Nephron (organoid): ENCODE measurements around the gene AKAP9.

Source experiments
- H3K27ac Mint-ChIP-seq, 3 experiments: 2 replicates each; pipeline ENCODE4 v1.8.0; 2020; ENCODE audit warnings: mixed read lengths in 3 of 3, mild to moderate bottlenecking in 2 of 3, moderate library complexity in 1 of 3
- H3K27me3 Mint-ChIP-seq: 2 replicates; pipeline ENCODE4 v1.8.0; 2021; ENCODE audit warnings: low read depth, mild to moderate bottlenecking, moderate library complexity, mixed read lengths
- H3K36me3 Mint-ChIP-seq: 2 replicates; pipeline ENCODE4 v1.8.0; 2020; ENCODE audit warnings: low read depth, mixed read lengths
- H3K4me1 Mint-ChIP-seq: 2 replicates; pipeline ENCODE4 v1.8.0; 2020; ENCODE audit warnings: mixed read lengths
- H3K4me3 Mint-ChIP-seq, 3 experiments: 2 replicates each; pipeline ENCODE4 v1.8.0; 2020; ENCODE audit warnings: mild to moderate bottlenecking in 3 of 3, mixed read lengths in 3 of 3, moderate library complexity in 2 of 3
- H3K9me3 Mint-ChIP-seq: 2 replicates; pipeline ENCODE4 v1.8.0; 2020; ENCODE audit warnings: mixed read lengths
- TF ChIP-seq, protein P1 (sequence below), 3 experiments: fragments of 200-600 bp; sonication (generic); IDR thresholded peaks; one replicate each; pipeline ENCODE4 v1.5.0; 2021; ENCODE audit warnings: antibody characterized with exemption in 3 of 3; ENCODE audit not compliant: unreplicated experiment in 3 of 3

Gene AKAP9

DNA sequence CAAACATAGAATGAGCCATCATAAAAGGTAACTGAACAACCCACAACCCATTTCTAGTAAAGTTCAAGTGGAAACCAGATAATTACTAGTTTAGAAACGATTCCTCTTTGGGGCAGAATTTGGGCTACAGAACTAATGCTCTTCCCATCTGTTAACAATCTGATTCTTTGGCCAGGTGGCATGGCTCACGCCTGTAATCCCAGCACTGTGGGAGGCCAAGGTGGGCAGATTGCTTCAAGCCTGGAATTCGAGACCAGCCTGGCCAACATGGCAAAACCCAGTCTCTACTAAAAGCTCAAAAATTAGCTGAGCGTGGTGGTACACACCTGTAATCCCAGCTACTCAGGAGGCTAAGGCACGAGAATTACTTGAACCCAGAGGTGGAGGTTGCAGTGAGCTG lies 175.2 kb downstream of the AKAP9 start:
- TF ChIP-seq, protein P1, sequence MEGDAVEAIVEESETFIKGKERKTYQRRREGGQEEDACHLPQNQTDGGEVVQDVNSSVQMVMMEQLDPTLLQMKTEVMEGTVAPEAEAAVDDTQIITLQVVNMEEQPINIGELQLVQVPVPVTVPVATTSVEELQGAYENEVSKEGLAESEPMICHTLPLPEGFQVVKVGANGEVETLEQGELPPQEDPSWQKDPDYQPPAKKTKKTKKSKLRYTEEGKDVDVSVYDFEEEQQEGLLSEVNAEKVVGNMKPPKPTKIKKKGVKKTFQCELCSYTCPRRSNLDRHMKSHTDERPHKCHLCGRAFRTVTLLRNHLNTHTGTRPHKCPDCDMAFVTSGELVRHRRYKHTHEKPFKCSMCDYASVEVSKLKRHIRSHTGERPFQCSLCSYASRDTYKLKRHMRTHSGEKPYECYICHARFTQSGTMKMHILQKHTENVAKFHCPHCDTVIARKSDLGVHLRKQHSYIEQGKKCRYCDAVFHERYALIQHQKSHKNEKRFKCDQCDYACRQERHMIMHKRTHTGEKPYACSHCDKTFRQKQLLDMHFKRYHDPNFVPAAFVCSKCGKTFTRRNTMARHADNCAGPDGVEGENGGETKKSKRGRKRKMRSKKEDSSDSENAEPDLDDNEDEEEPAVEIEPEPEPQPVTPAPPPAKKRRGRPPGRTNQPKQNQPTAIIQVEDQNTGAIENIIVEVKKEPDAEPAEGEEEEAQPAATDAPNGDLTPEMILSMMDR (IDR thresholded peaks at IDR 0.05; ENCODE audit: unreplicated experiment in 3 of 3): no peak
- Mint-ChIP-seq H3K27ac (no peak overlapping the region), H3K4me3 (no peak overlapping the region), H3K27me3 (no peaks in the 10 kb centered on the region), H3K4me1 (peaks cover 5% of the 10 kb centered on the region), H3K9me3 (peaks cover 2% of the 10 kb centered on the region), H3K36me3 (peaks cover 82% of the 10 kb centered on the region)

DNA sequence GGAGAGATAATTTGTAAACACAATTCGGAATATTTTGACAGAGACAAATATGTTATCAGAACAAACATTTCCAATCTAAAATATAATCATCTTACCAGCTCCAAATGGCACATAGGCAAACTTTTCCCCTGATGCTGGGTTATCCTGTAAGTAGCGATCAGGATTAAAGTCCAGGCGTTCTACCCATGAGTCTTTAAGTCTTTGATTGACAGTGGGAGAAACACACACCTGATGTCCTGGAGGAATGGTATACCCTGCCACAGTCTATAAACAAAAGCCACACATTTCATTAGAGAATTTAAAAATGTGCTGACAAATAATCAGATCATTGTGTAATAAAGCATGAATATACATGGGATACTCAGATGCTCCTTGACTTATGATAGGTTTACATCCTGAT lies 176.3 kb downstream of the AKAP9 start:
- Mint-ChIP-seq H3K4me3 (no peak overlapping the region), H3K36me3 (peaks cover 88% of the 10 kb centered on the region), H3K27ac (no peak overlapping the region), H3K9me3 (peaks cover 5% of the 10 kb centered on the region), H3K27me3 (no peaks in the 10 kb centered on the region), H3K4me1 (peaks cover 5% of the 10 kb centered on the region)
- TF ChIP-seq, protein P1 (IDR thresholded peaks at IDR 0.05; ENCODE audit: unreplicated experiment in 3 of 3): no peak

- TF ChIP-seq, protein P1 (IDR thresholded peaks at IDR 0.05; ENCODE audit: unreplicated experiment in 3 of 3): no peak
- Mint-ChIP-seq H3K27ac (peak overlapping the region in 1 of 3 experiments; percentile 50), H3K27me3 (no peaks in the 10 kb centered on the region), H3K4me3 (no peak overlapping the region), H3K9me3 (peaks cover 5% of the 10 kb centered on the region), H3K36me3 (peaks cover 91% of the 10 kb centered on the region), H3K4me1 (peaks cover 5% of the 10 kb centered on the region)
Observed at GRCh38 chr7:92119213-92119759, 178.6 kb downstream of the AKAP9 start.

GRCh38 chr7:92121681-92122080 lies 181.0 kb downstream of the AKAP9 start:
- TF ChIP-seq, protein P1 (IDR thresholded peaks at IDR 0.05; ENCODE audit: unreplicated experiment in 3 of 3): no peak
- Mint-ChIP-seq H3K27ac (no peak overlapping the region), H3K4me3 (no peak overlapping the region), H3K4me1 (peaks cover 5% of the 10 kb centered on the region), H3K36me3 (peaks cover 88% of the 10 kb centered on the region), H3K27me3 (no peaks in the 10 kb centered on the region), H3K9me3 (peaks cover 5% of the 10 kb centered on the region)

GRCh38 chr7:92131093-92131492 lies 190.4 kb downstream of the AKAP9 start:
- H3K27ac Mint-ChIP-seq: no peak overlapping the region
- no peaks in the 10 kb centered on the region for H3K9me3 Mint-ChIP-seq
- H3K4me3 Mint-ChIP-seq: peak overlapping the region; percentile 28 to 68 (median 36)
- peaks cover 48% of the 10 kb centered on the region for H3K36me3 Mint-ChIP-seq
- peaks cover 43% of the 10 kb centered on the region for H3K4me1 Mint-ChIP-seq
- TF ChIP-seq, protein P1 (IDR thresholded peaks at IDR 0.05; ENCODE audit: unreplicated experiment in 3 of 3): no peak
- H3K27me3 Mint-ChIP-seq: no peaks in the 10 kb centered on the region

- TF ChIP-seq, protein P1 (IDR thresholded peaks at IDR 0.05; ENCODE audit: unreplicated experiment in 3 of 3): no peak
- Mint-ChIP-seq H3K27ac (no peak overlapping the region), H3K36me3 (peaks cover 40% of the 10 kb centered on the region), H3K9me3 (no peaks in the 10 kb centered on the region), H3K27me3 (no peaks in the 10 kb centered on the region), H3K4me3 (peak overlapping the region; percentile 59 to 77 (median 77)), H3K4me1 (peaks cover 44% of the 10 kb centered on the region)
Observed at GRCh38 chr7:92131764-92132330, 191.2 kb downstream of the AKAP9 start.
